Parathyroid adenoma (tissue), 2 donors: ENCODE data around the gene KCNJ6.

Experiments
- H2AFZ ChIP-seq: fragments of 300-600 bp; sonication (generic); one replicate; pipeline ENCODE4 v1.7.0; 2017; ENCODE audit warnings: antibody characterized with exemption, mild to moderate bottlenecking
- H3K27ac ChIP-seq: fragments of 300-600 bp; sonication (generic); one replicate; pipeline ENCODE4 v1.7.0; 2017
- H3K27me3 ChIP-seq: fragments of 300-600 bp; sonication (generic); one replicate; pipeline ENCODE4 v1.7.0; 2017; ENCODE audit warnings: low read length; ENCODE audit not compliant: control insufficient read depth, insufficient read depth
- H3K36me3 ChIP-seq: fragments of 300-600 bp; sonication (generic); one replicate; pipeline ENCODE4 v1.7.0; 2017; ENCODE audit warnings: low read length; ENCODE audit not compliant: control insufficient read depth, insufficient read depth
- H3K4me1 ChIP-seq: fragments of 300-600 bp; sonication (generic); one replicate; pipeline ENCODE4 v1.7.0; 2017; ENCODE audit warnings: control low read depth
- H3K4me2 ChIP-seq: fragments of 300-600 bp; sonication (generic); one replicate; pipeline ENCODE4 v1.7.0; 2017; ENCODE audit warnings: low read length
- H3K4me3 ChIP-seq: fragments of 300-600 bp; sonication (generic); one replicate; pipeline ENCODE4 v1.7.0; 2017; ENCODE audit warnings: low read depth, low read length
- H3K79me2 ChIP-seq: fragments of 300-600 bp; sonication (generic); one replicate; pipeline ENCODE4 v1.7.0; 2017; ENCODE audit warnings: control low read depth
- H3K9ac ChIP-seq: fragments of 300-600 bp; sonication (generic); one replicate; pipeline ENCODE4 v1.7.0; 2017; ENCODE audit warnings: mild to moderate bottlenecking
- H3K9me3 ChIP-seq: fragments of 300-600 bp; sonication (generic); one replicate; pipeline ENCODE4 v1.7.0; 2017; ENCODE audit warnings: low read length; ENCODE audit not compliant: control insufficient read depth
- CTCF ChIP-seq: fragments of 300-600 bp; sonication (generic); IDR thresholded peaks from one replicate; pipeline ENCODE4 v1.7.0; 2017; ENCODE audit warnings: antibody characterized with exemption, mild to moderate bottlenecking
- donor health status: primary hyperparathyroidism.

Gene KCNJ6

DNA sequence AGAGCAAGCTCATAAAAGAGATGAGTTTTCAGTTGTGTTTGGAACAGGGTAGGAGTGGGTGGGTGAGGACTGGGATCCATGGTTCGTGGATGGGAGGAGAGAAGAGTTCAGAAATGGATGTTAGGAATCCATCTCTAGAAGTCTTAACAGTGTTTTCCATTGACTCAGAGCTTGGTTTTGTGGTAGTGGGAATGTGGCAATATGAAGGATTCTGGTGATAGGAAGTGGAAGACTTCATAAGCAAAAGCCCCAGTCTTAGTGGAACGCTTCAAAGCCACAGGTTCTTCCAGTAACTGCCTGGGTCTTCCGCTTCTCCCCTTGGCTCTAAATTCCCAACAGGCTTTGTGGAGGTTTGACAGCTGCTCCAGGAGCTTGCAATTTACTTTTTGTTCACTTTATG is 167.9 kb downstream of the KCNJ6 start:
- Histone ChIP-seq H3K9ac (no peak overlapping the region), H3K9me3 (no peaks in the 10 kb centered on the region), H3K4me3 (no peak overlapping the region), H3K4me1 (peaks cover 16% of the 10 kb centered on the region), H3K27ac (no peak overlapping the region), H3K4me2 (no peak overlapping the region), H2AFZ (no peak overlapping the region), H3K36me3 (no peaks in the 10 kb centered on the region), H3K27me3 (no peaks in the 10 kb centered on the region), H3K79me2 (no peaks in the 10 kb centered on the region)
- TF ChIP-seq CTCF: no peak

GRCh38 chr21:37746849-37747248 is 169.4 kb downstream of the KCNJ6 start:
- H3K4me3 ChIP-seq: no peak overlapping the region
- H3K79me2 ChIP-seq: no peaks in the 10 kb centered on the region
- no peak for TF ChIP-seq CTCF
- H3K27me3 ChIP-seq: no peaks in the 10 kb centered on the region
- H3K4me2 ChIP-seq: no peak overlapping the region
- no peaks in the 10 kb centered on the region for H3K9me3 ChIP-seq
- peaks cover 7% of the 10 kb centered on the region for H3K4me1 ChIP-seq
- H3K9ac ChIP-seq: no peak overlapping the region
- no peak overlapping the region for H3K27ac ChIP-seq
- no peak overlapping the region for H2AFZ ChIP-seq
- no peaks in the 10 kb centered on the region for H3K36me3 ChIP-seq

DNA sequence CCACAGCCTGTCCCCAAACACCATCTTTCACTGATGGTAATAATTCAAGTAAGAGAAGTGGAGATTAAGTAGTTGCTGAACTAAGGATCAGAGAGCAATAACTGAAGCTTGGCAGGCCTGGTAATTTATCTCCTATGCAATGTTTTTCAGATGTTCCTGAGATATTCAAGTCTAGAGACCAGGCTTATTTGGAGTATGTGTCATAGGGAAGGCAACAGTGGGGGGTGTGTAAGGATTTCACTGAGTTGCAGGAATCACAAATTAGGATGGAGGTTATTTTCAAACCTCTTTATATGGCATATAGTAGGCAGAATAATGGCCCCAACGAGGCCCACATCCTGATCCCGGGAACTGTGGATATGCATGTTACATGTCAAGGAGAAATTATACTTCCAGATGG is 171.7 kb downstream of the KCNJ6 start:
- Histone ChIP-seq H3K9me3 (no peaks in the 10 kb centered on the region), H3K4me1 (peaks cover 3% of the 10 kb centered on the region), H3K27me3 (no peaks in the 10 kb centered on the region), H3K4me3 (no peak overlapping the region), H3K36me3 (no peaks in the 10 kb centered on the region), H3K27ac (no peak overlapping the region), H2AFZ (no peak overlapping the region), H3K4me2 (no peak overlapping the region), H3K9ac (no peak overlapping the region), H3K79me2 (no peaks in the 10 kb centered on the region)
- TF ChIP-seq CTCF: no peak

GRCh38 chr21:37742532-37742931 is 173.7 kb downstream of the KCNJ6 start:
- Histone ChIP-seq H3K9ac (no peak overlapping the region), H3K4me1 (no peaks in the 10 kb centered on the region), H3K4me3 (no peak overlapping the region), H3K79me2 (no peaks in the 10 kb centered on the region), H3K4me2 (no peak overlapping the region), H3K36me3 (no peaks in the 10 kb centered on the region), H2AFZ (no peak overlapping the region), H3K9me3 (no peaks in the 10 kb centered on the region), H3K27me3 (no peaks in the 10 kb centered on the region), H3K27ac (no peak overlapping the region)
- no peak for TF ChIP-seq CTCF

DNA sequence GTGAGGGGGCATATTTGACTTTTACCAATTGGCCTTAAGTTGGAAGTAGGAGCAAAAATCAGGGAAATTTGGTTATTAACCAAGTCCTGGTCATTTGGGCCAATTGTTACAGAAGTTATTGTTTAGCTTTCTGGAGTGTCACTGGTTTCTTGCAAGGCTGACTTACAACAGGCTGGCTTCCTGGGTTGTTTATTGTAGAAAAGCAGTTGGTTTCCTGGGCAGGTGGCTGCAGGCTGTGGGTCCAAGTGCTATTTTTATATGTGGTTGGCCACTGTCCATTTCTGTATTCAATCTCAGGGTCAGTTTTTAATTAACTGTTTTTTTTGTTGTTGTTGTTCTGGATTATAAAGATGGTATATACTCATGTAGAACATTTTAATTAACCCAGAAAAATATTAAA is 174.1 kb downstream of the KCNJ6 start:
- H3K27me3 ChIP-seq: no peaks in the 10 kb centered on the region
- no peak overlapping the region for H3K4me3 ChIP-seq
- no peak overlapping the region for H2AFZ ChIP-seq
- no peak overlapping the region for H3K9ac ChIP-seq
- no peak for TF ChIP-seq CTCF
- no peaks in the 10 kb centered on the region for H3K79me2 ChIP-seq
- no peaks in the 10 kb centered on the region for H3K36me3 ChIP-seq
- no peak overlapping the region for H3K27ac ChIP-seq
- H3K4me1 ChIP-seq: no peaks in the 10 kb centered on the region
- no peak overlapping the region for H3K4me2 ChIP-seq
- no peaks in the 10 kb centered on the region for H3K9me3 ChIP-seq
